HG02840 (cell line): ENCODE results near the gene ACR.
"Not testable (repeated sequence)": the region's sequence is repeated elsewhere in the genome, so short reads cannot be mapped to it uniquely, and the experiment has no call there.

ENCODE experiments used
- ATAC-seq: cut with Tn5 transposase; IDR thresholded peaks from one replicate; pipeline ENCODE4 v1.9.1; 2021; ENCODE audit warnings: mild to moderate bottlenecking, moderate library complexity, moderate number of reproducible peaks; ENCODE audit not compliant: unreplicated experiment, low FRiP score

The ACR gene

DNA sequence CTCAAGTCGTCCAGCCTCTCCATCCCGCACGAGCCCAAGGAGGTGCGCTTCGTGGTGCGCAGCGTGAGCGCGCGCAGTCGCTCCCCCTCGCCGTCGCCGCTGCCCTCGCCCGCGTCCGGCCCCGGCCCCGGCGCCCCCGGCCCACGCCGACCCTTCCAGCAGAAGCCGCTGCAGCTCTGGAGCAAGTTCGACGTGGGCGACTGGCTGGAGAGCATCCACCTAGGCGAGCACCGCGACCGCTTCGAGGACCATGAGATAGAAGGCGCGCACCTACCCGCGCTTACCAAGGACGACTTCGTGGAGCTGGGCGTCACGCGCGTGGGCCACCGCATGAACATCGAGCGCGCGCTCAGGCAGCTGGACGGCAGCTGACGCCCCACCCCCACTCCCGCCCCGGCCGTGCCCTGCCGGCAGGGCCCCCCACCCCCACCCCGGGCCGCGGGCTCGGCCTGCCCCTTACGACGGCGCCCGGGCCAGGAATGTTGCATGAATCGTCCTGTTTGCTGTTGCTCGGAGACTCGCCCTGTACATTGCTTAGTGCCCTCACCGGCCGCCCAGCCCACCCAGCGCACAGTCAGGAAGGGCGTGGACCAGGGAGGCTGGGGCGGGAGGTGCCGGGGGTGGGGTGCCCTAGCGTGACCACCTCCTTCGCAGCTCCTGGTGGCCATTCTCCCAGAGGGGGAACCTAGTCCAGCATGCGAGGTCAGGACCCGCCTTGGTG, 6.9 kb upstream of the ACR start:
- ATAC-seq = no peak

DNA sequence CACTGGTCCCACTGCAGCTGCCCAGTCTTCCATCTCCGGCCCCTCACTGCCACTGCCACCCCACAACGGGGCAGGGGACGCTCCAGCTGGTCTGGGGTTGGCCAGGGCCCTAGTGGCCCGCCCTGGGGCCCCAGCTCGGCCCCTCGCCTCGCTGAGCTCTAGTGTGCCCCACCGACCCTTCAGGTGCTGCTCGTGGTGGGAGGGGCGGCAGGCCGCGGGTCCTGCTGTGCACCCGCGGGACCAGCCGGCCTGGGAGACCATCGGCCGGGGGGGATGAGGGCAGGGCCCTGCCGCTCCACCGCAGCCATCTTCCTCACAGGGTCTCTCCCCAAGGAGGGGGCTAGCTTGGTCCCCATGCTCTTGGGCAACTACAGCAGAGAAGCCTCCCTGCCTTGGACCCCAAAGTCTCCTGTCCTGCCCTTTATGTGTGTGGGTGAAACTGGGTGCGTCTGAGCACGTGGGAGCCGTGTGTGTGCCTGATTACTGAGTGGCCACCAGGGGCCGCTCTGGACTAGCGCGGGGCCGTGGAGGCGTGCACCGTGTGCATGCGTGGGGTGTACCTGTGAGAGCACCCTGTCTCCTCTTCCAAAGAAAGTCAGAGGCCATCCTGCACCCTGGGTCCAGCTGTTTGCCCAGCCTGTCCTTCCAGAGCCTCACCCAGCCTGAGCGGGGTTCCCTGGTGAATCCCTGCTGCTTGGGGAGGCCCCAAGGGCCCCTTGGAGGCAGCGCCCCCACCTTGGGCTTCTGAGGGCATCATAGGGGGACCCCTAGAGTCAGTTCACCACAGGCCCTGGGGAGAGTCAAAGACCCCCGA, 6.0 kb upstream of the ACR start:
- no peak for ATAC-seq

DNA sequence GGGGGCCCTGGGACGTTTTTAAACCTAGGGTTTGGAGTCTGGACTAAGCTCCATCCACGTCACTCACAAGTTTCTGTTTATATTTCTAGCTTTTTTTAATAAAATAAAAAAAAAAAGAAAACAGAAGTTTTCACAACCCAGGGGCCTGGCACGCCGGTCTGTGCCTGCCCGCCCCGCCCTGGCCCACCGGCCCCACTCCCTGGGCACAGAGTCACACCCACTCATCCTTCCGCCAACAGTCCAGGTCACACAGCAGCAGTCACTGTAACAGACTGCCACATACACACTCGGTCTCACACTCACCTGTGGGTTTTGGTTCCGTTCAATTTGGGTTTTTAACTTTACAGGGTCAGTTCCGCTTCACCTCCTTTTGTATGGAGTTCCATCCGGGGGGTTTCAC, 5.3 kb upstream of the ACR start:
- ATAC-seq = no peak

DNA sequence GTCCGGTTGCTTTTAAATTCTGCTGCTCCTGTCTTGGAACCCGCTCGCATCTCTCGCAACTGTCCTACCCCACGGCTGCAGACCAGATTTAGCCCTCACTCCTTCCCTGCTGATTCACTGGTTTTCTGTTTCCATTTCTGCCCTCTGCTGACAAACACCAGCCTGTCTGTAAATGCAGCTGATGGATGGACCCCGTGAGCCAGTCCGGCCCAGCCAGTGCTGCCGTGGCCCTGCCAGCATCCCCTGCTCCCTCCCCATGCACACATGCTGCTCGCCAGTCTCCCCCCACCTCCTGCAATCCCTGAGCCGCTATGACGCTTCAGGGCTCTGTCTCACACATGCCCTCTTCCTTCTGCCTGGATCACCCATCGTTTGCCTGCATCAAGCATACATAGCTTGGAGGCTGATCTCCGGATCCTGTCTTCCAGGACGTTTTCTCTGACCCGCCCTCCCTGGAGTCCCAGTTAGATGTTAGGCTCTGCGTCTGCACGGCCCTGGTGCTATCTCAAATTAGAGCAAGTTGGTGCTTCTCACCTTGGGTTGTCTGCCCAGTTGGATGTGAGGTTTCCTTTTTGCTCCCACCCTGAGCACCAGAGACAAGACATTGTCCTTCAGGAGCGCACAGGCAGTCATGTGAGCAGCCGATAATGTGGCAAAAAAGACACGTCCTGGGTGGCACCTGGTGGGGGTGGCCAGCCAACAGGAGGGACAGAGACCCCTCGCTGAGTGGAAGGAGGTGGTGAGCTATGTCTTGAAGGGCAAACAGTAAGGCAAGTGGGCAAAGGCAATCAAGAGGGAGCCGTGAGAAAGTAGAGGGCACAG, 4.3 kb upstream of the ACR start:
- no peak for ATAC-seq

DNA sequence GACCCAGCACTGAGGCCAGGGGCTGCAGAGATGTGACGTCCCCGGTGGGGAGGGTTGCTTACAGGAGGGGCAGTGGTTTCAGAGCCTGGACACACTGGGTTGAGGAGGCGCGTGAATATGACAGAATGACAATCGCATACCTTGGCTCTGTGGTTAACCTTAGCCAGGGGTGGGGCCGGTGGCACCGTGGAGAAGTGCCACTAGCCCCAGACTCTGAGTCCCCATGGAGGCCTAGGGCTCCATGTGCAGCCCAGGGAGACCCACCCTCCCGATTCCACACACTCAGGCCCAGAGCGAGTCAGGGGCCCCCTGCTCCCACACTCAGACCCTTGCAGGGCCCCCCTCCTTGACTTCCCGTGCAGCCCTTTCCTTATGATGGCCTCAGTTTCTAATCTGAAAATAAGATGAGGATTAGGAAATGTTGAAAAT, 3.6 kb upstream of the ACR start:
- no peak for ATAC-seq

DNA sequence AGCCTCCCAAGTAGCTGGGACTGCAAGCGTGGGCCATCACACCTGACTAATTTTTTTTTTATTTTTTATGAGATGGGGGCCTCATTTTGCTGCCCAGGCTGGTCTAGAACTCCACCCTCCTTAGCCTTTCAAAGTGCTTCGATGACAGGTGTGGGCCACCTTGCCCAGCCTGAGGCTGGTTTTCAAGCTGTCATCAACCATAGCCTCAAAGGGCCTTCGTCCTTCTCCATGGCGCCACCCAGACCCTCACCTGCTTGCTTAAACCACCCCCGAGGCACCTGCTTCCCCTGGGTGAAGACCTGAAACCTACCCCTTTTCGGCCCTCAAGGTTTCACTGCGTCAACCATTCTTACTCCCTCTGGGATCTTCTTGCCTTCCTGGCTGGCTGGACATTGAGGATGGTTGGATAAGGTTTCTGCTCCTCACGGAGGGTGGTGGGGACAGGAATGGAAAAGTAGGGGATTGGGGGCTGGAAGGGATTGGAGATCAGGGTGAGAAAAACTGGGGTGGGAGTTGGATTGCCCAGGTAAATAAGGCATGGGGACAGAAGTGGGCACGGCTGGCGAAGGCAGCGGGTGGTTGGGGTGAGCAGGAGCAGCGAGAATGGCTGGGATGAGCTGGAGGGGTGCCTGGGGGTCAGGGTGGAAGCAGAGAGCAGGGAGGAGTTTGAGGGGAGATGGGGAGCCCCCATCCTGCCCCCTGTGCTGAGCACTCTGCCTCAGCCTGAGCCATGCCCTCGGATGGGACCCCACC, 2.8 kb upstream of the ACR start:
- ATAC-seq = no peak

DNA sequence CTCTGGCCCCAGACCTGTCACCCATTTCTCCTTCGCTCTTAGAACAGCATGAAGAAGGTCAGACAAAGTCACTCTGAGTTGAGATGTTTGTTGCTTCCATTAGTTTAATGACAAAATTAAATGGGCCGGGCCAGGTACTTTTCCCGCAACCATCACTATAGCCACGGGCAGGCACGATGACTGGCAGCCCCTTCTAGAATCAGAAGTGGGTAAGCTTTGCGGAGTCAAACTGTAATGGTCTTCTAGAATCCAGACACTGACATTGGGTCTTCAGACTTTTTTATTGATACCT, 2.3 kb upstream of the ACR start:
- no peak for ATAC-seq

DNA sequence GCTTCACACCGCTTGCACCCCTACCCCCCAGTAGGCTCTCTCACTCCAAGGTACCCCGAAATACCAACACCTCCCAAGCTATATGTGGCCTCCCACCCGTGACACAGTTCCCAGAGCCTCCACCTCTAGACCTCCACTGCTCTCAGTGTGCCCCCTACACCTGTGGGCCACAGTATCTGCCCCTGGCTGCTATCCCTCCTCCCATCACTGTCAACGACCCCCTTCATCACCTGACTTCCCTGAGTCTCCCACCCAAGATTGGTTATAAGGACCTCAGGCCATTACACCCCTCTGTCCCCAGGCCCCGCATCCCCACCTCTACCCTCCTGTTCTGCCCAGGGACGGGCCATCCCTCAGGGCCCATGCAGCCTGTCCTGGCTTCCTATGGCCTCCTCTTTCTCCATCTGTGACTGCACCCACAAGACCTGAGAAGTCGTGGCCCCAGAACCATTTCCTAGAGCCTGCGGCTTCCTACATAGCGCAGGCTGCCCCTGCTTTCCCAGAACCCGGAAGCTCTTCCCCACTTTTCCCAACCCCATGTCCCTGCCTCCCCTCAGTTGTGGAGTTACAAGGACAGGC, 734 bp downstream of the ACR start:
- no peak for ATAC-seq

DNA sequence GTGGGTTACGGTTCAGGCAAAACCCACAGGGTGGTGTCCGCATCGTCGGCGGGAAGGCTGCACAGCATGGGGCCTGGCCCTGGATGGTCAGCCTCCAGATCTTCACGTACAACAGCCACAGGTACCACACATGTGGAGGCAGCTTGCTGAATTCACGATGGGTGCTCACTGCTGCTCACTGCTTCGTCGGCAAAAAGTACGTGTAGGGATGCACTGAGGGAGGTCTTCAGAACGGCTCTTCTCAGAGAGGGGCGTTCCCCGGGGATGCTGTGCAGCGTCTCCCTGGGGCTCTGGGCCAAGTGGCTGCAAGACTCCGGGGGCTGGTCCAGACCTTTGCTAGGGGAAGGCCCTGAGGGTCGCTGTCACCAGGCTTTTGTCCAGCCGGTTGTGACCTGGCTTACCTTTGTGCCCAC, 1.3 kb downstream of the ACR start:
- no peak for ATAC-seq

DNA sequence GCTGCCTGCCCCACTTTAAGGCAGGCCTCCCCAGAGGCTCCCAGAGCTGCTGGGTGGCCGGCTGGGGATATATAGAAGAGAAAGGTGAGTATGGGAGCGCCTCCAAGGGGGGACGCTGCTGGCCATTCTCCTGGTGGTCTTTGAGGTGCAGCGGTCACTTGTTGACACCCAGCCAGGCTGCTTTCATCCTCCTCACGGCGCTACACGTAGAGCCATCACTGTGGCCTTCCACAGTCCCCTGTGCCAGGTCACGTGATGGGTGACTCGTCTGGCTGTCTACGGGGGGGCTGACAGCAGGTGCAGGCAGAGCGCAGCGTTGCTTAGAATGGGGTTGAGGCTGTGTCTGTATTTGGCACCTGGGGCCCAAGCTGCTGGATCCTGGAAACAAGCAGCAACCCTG, 1.9 kb downstream of the ACR start:
- ATAC-seq = no peak

DNA sequence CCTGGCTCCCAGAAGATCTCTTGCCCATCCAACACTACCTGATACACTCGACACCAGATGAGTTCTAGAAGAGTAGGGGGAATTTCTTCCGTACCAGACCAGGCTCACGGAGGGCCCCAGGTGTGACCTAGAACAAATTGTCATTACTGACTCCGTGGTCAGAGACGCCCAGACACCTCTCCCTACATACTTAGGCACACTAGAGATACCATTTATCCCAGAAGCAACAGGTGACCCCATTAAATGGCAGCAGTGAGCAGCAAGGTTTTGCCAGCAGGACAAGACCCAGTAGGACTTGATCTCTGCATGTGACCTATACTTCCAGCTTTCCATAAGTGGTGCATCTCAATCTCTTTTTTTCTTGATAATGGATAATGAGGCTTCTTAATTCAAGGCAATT, 2.7 kb downstream of the ACR start:
- not testable (repeated sequence) for ATAC-seq

DNA sequence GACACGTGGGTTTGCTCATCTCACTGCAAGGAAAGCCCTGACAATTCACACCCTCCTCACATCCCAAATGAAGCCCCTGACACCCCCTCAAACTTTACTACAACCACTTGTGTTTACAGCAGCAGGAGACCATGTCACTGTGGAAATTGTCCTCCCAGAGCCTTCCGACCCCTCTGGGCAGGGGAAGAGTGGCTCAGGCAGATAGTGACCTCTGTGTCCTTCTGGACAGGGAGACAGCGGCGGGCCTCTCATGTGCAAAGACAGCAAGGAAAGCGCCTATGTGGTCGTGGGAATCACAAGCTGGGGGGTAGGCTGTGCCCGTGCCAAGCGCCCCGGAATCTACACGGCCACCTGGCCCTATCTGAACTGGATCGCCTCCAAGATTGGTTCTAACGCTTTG, 6.4 kb downstream of the ACR start:
- ATAC-seq = not testable (repeated sequence)

DNA sequence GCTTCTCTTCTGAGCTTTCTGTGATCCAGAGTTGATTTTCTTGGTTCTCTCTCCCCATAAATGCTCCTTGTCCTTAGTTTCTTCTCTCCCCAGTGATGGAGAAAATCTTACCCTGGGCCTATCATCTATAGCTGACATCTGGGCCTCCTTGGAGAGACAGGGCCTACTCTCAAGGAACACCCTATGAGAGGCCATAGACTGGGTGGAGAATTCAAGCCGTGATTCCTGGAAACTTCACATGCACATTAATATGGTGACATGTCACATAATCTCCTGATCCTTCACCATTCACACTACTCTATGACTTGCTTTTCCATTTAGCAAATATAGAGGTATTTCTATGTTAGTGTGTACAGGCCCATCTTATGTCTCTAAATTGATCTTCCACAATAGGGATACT, 9.5 kb downstream of the ACR start:
- ATAC-seq = not testable (repeated sequence)

DNA sequence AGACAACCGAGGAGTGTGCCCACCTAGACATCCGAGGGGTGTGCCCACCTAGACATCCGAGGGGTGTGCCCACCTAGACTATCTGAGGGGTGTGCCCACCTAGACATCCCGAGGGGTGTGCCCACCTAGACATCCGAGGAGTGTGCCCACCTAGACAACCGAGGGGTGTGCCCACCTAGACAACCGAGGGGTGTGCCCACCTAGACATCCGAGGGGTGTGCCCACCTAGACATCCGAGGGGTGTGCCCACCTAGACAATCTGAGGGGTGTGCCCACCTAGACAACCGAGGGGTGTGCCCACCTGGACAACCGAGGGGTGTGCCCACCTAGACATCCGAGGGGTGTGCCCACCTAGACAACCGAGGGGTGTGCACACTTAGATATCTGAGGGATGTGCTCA, 10.6 kb downstream of the ACR start:
- not testable (repeated sequence) for ATAC-seq

DNA sequence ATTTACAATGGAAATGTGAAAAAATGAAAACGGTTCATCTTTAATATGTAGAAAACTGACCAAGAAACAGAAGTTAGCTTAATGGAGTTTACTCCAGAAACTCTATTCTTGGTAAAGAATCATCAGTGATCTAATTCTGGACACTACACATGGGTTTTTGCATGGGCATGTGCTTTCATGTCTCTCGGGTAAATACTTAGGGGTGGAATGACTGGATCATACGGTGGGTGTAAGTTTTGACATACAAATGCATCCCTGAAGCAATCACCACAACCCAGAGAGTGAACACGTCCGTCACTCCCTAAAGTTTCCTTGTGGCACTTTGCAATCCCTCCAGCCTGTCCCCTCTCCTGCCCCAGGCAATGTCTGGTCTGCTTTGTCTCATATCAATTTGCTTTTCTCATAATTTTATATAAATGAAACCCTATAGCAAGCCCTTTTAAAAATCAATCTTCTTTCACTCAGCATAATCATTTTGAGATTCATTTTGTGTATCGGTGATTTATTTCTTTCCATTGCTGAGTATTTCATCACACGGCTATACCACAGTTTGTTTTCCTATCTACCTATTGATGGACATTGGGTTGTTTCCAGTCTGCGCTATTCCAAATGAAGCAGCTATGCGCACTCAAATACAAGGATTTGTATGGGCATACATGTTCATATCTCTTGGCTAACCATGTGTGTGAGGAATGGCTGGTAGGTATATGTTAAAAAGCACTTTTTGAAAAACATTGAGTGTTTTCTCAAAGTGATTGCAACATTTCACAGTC, 11.5 kb downstream of the ACR start:
- ATAC-seq = not testable (repeated sequence)

DNA sequence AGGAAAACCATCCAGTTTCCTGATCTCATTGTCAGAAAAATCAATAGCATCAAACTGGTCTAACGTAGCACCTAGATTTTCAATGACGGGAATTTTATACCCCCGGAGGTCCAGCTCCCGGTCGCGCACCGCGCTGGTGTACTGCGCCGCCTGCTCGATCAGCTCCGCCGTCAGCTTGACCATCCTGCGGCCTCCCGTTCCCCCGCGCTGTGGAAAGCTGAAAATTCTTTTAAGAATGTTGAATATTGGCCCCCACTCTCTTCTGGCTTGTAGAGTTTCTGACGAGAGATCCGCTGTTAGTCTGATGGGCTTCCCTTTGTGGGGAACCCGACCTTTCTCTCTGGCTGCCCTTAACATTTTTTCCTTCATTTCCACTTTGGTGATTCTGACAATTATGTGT, 17.2 kb downstream of the ACR start:
- not testable (repeated sequence) for ATAC-seq

DNA sequence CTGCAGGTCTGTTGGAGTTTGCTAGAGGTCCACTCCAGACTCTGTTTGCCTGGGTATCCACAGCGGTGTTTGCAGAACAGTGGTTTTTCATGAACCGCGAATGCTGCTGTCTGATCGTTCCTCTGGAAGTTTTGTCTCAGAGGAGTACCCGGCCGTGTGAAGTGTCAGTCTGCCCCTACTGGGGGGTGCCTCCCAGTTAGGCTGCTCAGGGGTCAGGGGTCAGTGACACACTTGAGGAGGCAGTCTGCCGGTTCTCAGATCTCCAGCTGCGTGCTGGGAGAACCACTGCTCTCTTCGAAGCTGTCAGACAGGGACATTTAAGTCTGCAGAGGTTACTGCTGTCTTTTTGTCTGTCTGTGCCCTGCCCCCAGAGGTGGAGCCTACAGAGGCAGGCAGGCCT, 18.4 kb downstream of the ACR start:
- ATAC-seq = not testable (repeated sequence)

DNA sequence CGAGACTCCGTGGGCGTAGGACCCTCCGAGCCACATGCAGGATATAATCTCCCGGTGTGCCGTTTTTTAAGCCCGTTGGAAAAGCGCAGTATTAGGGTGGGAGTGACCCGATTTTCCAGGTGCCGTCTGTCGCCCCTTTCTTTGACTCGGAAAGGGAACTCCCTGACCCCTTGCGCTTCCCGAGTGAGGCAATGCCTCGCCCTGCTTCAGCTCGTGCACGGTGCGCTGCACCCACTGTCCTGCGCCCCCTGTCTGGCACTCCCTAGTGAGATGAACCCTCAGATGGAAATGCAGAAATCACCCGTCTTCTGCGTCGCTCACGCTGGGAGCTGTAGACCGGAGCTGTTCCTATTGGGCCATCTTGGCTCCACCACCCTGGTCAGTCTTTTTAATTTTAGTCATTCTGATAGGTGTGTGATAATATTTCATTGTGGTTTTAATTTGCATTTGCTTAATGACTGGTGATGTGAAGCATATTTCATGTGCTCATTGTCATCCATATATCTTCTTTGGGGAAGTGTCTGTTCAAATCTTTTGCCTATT, 19.0 kb downstream of the ACR start:
- not testable (repeated sequence) for ATAC-seq
